ENCODE results near the gene SH3TC2.

SH3TC2 gene

GRCh38 chr5:149094996-149095395, 32.1 kb upstream of the SH3TC2 start:
- Histone ChIP-seq H3K4me3 (ENCODE audit: low read depth, low read length) (no peak overlapping the region), H3K4me2 (ENCODE audit: low read length) (no peak overlapping the region), H3K9me3 (ENCODE audit: control insufficient read depth, low read length) (no peaks in the 10 kb centered on the region), H3K36me3 (ENCODE audit: control insufficient read depth, insufficient read depth, low read length) (no peaks in the 10 kb centered on the region), H2AFZ (no peak overlapping the region), H3K79me2 (no peaks in the 10 kb centered on the region), H3K9ac (no peak overlapping the region), H3K4me1 (no peaks in the 10 kb centered on the region), H3K27me3 (ENCODE audit: control insufficient read depth, insufficient read depth, low read length) (no peaks in the 10 kb centered on the region), H3K27ac (no peak overlapping the region)
- TF ChIP-seq CTCF (IDR thresholded peaks at IDR 0.05) = no peak

- Histone ChIP-seq H3K9me3 (ENCODE audit: control insufficient read depth, low read length) (no peaks in the 10 kb centered on the region), H3K4me3 (ENCODE audit: low read depth, low read length) (no peak overlapping the region), H3K27ac (no peak overlapping the region), H3K27me3 (ENCODE audit: control insufficient read depth, insufficient read depth, low read length) (no peaks in the 10 kb centered on the region), H3K4me1 (no peaks in the 10 kb centered on the region), H3K9ac (no peak overlapping the region), H3K36me3 (ENCODE audit: control insufficient read depth, insufficient read depth, low read length) (no peaks in the 10 kb centered on the region), H2AFZ (no peak overlapping the region), H3K79me2 (no peaks in the 10 kb centered on the region), H3K4me2 (ENCODE audit: low read length) (no peak overlapping the region)
- no peak for TF ChIP-seq CTCF (IDR thresholded peaks at IDR 0.05)
These were observed 30.8 kb upstream of the SH3TC2 start for GRCh38 chr5:149093625-149094024.

GRCh38 chr5:149089796-149090195, 26.9 kb upstream of the SH3TC2 start:
- Histone ChIP-seq H3K79me2 (no peaks in the 10 kb centered on the region), H3K27me3 (ENCODE audit: control insufficient read depth, insufficient read depth, low read length) (no peaks in the 10 kb centered on the region), H3K9ac (no peak overlapping the region), H3K9me3 (ENCODE audit: control insufficient read depth, low read length) (no peaks in the 10 kb centered on the region), H3K4me3 (ENCODE audit: low read depth, low read length) (no peak overlapping the region), H3K4me1 (no peaks in the 10 kb centered on the region), H3K36me3 (ENCODE audit: control insufficient read depth, insufficient read depth, low read length) (no peaks in the 10 kb centered on the region), H2AFZ (no peak overlapping the region), H3K4me2 (ENCODE audit: low read length) (no peak overlapping the region), H3K27ac (no peak overlapping the region)
- no peak for TF ChIP-seq CTCF (IDR thresholded peaks at IDR 0.05)

- Histone ChIP-seq H3K27ac (no peak overlapping the region), H3K27me3 (ENCODE audit: control insufficient read depth, insufficient read depth, low read length) (no peaks in the 10 kb centered on the region), H3K79me2 (no peaks in the 10 kb centered on the region)
These were observed 25.8 kb upstream of the SH3TC2 start for GRCh38 chr5:149088686-149089085.

More at GRCh38 chr5:149088686-149089085, 25.8 kb upstream of the SH3TC2 start:
- Histone ChIP-seq H3K4me1 (no peaks in the 10 kb centered on the region), H2AFZ (no peak overlapping the region), H3K4me3 (ENCODE audit: low read depth, low read length) (no peak overlapping the region), H3K4me2 (ENCODE audit: low read length) (no peak overlapping the region), H3K9ac (no peak overlapping the region), H3K36me3 (ENCODE audit: control insufficient read depth, insufficient read depth, low read length) (no peaks in the 10 kb centered on the region), H3K9me3 (ENCODE audit: control insufficient read depth, low read length) (no peaks in the 10 kb centered on the region)
- TF ChIP-seq CTCF (IDR thresholded peaks at IDR 0.05) = no peak
